GM12874 (cell line): ENCODE data around the gene CAB39.
A peak's percentile ranks its signal among the peaks of the same experiment; 100 is the strongest.

Experiments
- CTCF ChIP-seq: IDR thresholded peaks from 2 replicates; pipeline ENCODE4 v1.5.1; 2011; ENCODE audit warnings: low read depth, mild to moderate bottlenecking, control low read depth, low read length, moderate library complexity; ENCODE audit not compliant: insufficient read depth

Gene CAB39

DNA sequence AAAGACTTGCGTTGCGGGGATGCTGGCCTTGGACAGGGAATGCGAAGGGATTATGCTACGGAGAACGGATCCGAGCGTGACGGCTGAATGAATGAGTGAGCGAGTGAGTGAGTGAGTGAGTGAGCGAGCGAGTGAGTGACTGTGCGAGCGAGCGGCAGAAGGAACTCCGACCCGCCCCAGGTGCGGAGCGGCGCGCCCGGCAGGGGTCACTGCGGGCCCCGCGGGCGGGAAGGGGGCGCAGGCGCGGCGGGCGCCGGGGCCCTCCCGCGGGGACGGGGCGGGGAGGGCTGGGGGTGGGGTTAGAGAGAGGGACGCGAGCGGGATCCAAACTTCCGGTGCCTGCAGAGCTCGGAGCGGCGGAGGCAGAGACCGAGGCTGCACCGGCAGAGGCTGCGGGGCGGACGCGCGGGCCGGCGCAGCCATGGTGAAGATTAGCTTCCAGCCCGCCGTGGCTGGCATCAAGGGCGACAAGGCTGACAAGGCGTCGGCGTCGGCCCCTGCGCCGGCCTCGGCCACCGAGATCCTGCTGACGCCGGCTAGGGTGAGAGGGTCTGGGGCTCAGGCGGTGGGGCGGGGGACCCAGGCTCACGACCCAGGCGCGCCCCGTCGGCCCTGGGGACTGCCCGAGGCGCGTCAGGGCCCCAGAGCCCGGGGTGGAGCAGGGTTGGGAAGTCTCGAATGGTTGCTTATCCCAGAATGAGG is 152.1 kb downstream of the CAB39 start, which contains the start of gene ITM2C:
Gene ITM2C, plus strand, starts transcription at position 338 of the 702 bp plus-strand sequence. Its CDS starts 84 bp downstream, at position 422.
- peak; percentile 60 for TF ChIP-seq CTCF

GRCh38 chr2:230865307-230865765 is 152.7 kb downstream of the CAB39 start:
- TF ChIP-seq CTCF: no peak

DNA sequence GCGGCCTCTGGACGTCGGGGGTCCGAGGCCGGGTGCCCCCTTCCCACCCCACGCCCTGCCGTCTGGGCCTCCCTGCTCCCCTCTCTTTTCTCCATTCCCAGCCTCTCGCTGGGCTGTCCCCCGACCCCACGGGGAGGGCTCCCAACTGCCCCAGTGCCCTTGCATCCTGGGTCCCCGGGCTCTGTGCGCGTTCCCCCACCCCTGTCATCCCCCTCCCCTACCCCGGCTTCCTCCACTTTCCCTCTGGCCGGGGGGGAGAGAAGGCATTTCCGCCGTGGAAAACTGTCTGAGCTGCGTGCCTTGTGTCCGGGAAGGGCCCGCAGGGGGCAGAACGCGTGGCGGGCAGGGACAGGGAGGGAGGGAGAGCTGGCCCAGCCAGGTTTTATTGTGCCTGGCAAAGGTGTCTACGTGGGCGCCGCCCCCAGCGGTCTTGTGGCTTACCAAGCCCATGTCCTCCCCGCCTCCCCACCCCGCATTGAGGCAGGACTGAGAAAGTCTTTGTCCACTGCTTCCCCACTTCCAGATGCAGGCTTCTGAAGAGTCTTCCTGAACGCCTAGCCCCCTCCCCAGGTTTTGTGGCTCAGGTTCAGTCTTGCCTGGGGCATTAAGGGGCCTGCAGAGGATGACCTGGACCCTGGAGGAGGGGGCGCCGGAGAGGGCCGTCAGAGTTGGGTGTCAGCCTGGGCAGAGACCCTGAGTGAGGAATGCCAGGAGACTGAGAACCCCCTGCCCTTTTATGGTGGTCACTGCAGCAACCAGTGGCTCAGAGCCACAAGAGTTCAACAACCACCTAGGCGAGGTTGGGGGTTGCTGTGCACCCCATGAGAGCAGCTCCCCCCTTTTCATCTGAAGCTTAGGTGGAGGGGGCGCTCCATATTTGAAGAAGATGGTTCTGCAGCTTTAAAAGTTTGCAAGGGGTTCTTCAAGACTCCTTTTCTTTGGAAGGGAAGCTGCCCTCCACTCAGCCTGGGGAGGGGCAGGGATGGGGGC is 153.4 kb downstream of the CAB39 start:
- TF ChIP-seq CTCF: 0 out of 2 replicates have a peak, but pooled peaks have one; percentile 12

GRCh38 chr2:230866756-230867523 is 154.3 kb downstream of the CAB39 start:
- TF ChIP-seq CTCF: 0 out of 2 replicates have a peak, but pooled peaks have one; percentile 6

DNA sequence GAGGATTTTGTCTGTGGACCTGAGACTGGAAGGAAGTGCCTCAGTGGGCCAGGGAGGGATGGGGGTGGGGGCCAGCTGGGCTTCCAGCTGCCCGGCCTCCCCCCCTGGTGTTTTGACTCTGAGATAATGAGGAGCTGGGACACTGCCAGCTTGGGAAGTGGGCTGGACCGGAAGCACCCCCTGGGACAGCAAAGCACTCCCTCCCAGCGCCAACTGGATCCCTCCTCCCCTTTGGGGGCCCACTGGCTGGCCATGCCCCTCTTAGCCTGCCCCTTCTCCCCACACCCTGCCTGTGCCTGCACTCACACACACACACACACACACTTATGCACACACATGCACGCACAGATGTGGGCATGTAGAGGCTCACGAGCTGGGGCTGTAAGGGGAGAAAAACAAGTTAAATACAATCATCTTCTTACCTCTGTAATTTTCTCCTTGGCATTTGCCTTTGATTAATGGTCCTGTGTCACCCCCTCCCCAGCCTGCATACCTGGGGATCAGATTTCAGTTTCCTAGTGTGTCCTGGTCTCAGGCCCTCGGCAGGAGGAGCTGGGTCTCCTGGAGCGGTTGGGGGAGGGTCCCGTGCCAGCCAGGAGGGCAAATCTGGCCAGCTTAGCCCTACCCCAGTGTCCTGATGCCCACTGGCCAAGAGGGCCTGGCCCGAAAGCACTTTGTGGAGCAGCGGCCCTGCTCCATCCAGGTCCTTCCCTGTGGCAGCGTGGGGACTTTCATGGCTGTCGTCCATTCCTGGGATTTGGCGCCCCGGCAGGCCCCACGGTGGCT is 155.7 kb downstream of the CAB39 start:
- TF ChIP-seq CTCF: no peak

DNA sequence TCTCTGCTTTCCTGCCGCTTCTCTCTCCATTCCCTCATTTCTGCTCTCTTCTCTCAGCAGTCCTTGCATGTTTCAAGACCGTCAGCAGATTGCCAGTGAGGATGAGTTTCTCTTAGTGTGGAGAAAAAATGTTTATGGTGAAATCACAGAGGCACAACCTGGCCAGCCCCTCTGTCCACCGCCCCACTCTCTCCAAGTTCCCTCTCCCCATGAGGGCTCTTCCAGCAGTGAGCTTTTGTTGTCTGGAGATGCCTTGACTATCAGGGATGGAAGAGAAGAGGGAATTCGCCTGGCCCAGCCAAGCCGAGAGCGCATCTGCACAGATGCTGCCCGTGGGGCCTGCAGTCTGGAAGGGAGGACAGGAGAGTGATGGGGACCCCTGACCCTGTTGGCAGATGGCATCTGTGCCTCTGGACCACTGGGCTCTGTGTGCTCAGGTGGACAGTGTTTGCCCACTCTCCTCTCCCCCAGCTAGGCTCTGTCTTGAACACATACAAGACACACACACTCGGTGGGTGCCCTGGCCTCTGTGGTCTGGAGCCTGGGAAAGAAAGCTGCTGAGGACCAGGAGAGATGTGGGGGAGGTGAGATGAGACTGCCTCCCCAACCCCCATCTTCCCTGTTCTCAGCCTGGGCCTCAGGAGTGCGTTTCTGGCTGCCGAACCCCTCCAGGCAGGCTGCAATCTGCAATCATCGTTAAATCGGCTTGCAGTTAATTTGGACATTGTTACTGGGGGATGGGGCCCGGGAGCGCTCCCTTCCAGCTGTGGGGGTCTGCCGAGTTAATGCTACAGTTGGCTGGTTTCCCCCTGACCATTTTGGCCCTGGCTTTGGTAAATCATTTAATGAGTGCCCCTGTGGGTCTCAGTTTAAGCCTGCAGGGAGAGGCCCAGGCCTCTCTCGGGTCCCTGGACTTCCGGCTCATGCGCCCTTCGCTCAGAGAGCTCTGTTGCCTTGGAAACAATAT is 156.6 kb downstream of the CAB39 start:
- TF ChIP-seq CTCF: no peak
